Left hindlimb (tissue), 1 donor: ENCODE measurements around the gene SPACA4.

ENCODE experiments used
- DNase-seq: peaks from one replicate; pipeline ENCODE4 v3.0.0-alpha.2; 2018

Gene SPACA4

DNA sequence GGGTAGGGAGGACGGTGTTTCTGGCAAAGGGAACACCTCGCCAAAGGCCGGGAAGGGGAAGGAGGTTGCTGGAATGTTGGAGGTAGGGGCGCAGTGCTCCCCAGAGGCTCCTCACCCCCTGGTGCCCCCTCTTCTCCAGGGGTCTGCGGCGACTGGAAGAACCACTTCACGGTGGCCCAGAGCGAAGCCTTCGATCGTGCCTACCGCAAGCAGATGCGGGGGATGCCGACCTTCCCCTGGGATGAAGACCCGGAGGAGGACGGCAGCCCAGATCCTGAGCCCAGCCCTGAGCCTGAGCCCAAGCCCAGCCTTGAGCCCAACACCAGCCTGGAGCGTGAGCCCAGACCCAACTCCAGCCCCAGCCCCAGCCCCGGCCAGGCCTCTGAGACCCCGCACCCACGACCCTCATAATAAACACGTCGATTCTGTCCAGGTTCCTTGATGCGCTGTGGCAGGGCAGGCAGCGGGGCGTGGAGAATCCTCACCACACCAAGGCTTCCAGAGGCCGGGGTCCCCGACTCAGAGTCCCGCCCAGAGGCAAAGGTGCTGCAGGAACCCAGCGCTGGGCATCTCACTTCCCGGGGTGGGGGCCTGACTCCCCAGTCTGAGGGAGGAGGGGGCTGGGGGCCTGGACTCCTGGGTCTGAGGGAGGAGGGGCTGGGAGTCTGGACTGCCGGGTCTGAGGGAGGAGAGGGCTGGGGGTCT is 7.4 kb upstream of the SPACA4 start:
- DNase-seq = no peak

- DNase-seq = no peak
Observed at GRCh38 chr19:48600679-48601417, 5.7 kb upstream of the SPACA4 start.

DNA sequence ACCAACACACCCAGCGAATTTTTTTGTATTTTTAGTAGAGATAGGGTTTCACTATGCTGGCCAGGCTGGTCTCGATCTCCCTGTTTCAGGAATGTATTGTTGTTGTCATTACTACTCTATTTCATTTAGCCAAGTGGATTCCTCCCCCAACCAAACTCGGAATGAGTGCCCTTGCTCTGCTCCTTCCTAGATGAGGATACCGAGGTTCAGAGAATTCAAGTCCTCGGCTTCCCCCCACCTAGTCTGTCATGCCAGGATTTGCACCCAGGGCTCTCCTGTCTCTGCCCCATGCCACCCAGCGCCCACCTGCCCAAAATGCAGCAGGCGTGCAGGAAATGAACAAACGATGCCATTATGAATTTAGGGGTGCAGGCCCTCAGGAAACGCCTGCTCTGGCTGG is 3.5 kb upstream of the SPACA4 start:
- no peak for DNase-seq

GRCh38 chr19:48603449-48603848 is 3.1 kb upstream of the SPACA4 start:
- DNase-seq = no peak

DNA sequence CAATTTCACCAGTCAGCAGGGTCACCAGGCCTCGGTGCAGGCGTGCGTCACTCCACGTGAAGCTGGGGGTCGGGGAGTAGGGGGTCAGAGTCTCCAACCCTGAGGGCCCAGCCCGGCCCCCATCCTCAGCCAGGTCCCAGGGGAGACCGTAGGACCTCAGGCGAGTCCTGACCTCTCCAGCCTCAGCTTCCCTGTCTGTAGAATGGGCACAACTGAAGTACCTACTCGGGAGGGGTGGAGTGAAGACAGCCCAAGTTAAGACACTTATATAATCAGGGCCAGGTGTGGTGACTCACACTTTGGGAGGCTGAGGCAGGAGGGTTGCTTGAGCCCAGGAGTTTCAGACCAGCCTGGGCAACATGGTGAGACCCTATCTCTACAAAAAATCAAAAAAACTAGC is 2.7 kb upstream of the SPACA4 start:
- DNase-seq = no peak

DNA sequence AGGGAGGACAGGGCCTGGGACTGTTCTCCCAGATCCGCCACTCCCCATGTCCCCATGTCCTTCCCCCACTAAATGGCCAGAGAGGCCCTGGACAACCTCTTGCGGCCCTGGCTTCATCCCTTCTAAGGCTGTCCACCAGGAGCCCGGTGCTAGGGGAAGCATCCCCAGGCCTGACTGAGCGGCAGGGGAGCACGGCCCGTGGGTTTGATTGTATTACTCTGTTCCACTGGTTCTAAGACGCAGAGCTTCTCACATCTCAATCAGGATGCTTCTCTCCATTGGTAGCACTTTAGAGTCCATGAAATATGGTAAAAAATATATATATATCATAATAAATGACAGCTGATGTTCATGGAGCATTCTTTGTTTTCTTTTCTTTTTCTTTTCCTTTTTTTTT is 815 bp downstream of the SPACA4 start:
- no peak for DNase-seq

- no peak for DNase-seq
Observed at GRCh38 chr19:48608798-48609263, 2.3 kb downstream of the SPACA4 start.

- DNase-seq = no peak
Observed at GRCh38 chr19:48609571-48610108, 3.1 kb downstream of the SPACA4 start.

GRCh38 chr19:48611872-48612271 is 5.3 kb downstream of the SPACA4 start:
- DNase-seq = no peak

- DNase-seq = no peak
Observed at GRCh38 chr19:48613024-48613851, 6.7 kb downstream of the SPACA4 start.

DNA sequence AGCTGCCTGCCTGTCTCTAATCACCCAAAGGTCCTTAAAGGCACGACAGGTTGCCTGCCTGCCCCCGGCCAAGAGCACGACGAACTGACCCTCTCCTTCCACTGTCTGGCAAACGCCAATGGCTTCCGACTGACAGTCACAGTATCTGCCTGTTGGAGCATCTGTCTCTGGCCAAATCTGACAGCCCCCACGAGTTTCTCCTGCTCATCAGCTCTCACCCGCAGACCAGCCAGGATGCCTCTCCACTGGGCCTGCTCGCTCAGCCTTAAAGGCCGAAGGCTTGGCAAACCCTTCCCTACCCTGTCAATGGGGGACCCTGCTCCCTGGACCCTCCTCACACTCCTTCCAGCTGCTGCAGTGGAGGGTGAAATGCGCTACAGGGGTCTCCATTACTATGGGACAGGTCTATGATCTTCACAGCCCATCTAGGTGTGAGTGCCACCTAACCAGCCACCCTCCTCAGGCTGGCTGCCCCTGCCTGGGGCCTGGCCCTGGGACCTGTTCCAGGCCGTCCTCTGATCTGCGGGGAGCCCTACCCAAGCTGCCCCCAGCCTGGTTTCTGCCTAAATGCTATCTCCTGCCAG is 7.4 kb downstream of the SPACA4 start:
- no peak for DNase-seq

DNA sequence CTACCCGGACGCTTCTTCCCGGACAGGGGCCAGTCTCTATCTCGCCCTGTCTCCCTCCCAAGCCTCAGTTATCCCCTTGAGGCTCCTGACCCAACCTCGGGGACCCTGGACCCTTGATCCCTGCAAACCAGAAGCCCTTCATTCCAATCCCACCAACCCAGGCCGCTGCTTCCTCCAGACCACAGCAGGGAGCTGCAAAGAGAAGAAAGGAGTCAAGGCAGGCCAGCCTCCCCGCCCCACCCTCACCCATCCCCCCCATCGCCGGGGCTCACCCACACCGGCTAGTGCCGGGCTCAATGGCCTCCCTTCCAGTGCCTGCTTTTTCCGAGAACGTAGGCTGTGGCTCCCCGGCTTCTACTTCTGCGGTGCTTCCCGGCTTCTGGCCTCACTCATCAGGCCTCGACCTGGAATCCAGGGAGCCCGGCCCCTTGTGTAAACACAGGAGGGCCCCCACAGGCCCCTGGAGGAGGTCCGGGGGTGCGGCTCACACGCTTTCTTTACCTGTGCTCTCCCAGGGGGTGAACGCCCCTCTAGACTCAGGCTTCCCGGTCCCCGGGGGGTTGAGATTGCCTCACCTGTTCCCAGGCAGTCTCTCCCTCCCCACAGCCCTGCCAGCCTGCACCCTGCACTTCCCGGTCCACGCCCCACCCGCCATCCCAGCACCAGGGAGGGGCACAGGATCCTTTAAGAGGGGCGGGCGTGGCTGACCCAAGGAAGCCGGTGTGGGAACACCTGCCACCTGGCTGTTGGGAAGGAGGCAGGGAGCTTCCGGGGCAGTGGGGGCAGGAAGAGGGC is 8.1 kb downstream of the SPACA4 start, which contains the start of gene FAM83E:
Gene FAM83E, minus strand, starts transcription at position 641 of the 795 bp plus-strand sequence. CDS start 1,704 bp downstream, outside the sequence.
- DNase-seq = no peak

DNA sequence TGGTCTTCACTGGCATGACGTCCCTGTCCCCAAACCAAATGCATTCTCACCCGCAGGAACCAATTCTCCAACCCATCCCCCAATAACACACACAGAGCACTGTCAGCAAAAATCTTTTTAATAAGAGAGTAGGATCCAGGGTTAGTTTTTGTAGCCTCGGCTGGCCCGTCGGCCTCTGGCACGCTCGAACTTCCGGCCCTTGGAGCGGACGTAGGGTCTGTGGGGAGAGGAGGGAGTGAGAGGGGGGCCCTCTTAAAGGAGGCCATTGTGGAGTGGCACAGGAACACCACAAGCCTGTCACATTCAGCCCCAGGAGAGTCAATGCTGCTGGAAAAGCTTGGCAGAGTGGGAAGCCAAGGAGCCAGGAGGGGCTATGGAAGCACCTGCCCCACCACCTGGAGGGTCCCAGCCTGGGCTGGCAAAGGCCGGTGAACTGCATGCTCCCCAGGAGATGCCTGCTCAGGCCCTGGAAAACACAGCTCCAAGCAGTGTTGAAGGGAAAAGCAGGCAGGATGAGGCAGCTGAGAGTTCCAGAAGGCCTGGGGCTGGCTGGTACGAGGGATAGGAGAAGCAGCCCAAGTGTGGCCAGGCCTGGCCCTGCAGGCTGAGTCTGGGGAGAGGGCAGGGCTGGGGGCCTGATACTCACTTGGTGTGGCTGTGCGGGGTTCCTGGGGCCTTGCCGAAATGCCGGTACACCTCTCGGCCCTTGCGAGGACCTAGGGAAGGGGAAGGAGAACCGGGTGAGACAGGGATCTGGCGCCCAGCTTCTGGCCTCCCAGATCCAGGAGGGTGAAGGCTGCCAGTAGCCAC is 8.9 kb downstream of the SPACA4 start:
- DNase-seq = no peak

DNA sequence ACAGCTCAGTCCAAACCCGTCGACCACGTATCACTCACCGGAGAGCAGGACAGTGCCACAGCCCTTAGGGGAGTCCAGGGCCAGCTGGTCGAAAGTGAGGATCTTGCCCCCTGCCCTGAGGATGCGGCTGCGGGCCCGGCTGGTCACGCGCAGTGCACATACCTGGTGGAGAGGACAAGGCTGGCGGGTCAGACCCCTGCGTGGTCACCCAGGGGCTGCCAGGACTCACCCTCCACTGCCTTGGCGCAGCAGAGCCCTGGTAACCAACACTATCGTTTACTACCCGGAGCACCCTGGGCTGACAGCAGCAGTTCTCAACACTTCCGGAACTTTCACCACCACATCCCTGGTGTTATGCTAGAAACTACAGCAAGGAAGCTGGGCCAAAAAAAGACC is 9.5 kb downstream of the SPACA4 start:
- DNase-seq = no peak

- DNase-seq = no peak
Observed at GRCh38 chr19:48616491-48617056, 10.0 kb downstream of the SPACA4 start.

GRCh38 chr19:48617146-48617937 is 10.8 kb downstream of the SPACA4 start:
- DNase-seq = no peak

GRCh38 chr19:48618278-48618915 is 11.9 kb downstream of the SPACA4 start:
- no peak for DNase-seq

GRCh38 chr19:48618916-48619691 is 12.6 kb downstream of the SPACA4 start, which contains the start of the genes RPL18 and SPHK2:
RPL18 (minus strand) TSS chr19:48619178; CDS start chr19:48619143, 35 bp downstream.
SPHK2 (plus strand) TSS chr19:48619506; CDS start chr19:48620515, 1,009 bp downstream.
- peak; percentile 99 for DNase-seq
